ENCODE data around the gene OBP2A.
"Not testable (repeated sequence)": the region's sequence is repeated elsewhere in the genome, so short reads cannot be mapped to it uniquely, and the experiment has no call there.

Gene OBP2A

GRCh38 chr9:135536216-135536615, 9.7 kb upstream of the OBP2A start:
- no peak for DNase-seq (ENCODE audit: low spot score)
- TF ChIP-seq CTCF (IDR thresholded peaks at IDR 0.05; ENCODE audit: extremely low read depth, missing control alignments) = no peak

DNA sequence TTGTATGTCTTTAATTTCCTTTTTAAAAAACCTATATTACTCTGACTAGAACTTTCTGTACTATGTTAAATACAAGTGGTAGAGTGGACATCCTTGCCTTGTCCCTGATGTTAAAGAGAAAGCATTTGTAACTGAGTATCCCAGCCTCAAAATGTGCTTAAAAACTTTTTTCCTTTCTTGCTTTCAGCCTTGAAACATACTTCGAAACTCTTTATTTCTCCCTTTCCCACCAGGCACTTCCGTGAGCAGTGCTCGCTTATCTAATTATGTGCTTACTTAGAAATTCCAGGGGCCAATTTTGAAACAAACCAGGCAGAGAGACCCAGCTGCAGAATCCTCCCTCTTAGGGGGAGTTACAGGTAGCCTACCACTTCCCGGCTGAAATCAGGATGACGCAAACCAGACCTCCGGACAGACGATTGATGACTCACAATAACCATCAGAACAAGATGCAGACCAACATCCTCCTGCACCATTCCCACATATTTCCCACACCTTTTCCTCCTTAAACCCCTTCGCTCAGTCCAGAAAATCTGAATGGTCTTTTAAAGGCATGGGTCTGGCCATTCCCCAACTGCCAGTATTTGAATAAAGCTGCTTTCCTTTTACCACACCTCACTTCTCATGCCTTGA, 2.5 kb upstream of the OBP2A start:
- DNase-seq (ENCODE audit: low spot score) = not testable (repeated sequence)

GRCh38 chr9:135544981-135545635, 818 bp upstream of the OBP2A start:
- TF ChIP-seq CTCF (IDR thresholded peaks at IDR 0.05; ENCODE audit: extremely low read depth, missing control alignments) = no peak
- no peak for DNase-seq (ENCODE audit: low spot score)

DNA sequence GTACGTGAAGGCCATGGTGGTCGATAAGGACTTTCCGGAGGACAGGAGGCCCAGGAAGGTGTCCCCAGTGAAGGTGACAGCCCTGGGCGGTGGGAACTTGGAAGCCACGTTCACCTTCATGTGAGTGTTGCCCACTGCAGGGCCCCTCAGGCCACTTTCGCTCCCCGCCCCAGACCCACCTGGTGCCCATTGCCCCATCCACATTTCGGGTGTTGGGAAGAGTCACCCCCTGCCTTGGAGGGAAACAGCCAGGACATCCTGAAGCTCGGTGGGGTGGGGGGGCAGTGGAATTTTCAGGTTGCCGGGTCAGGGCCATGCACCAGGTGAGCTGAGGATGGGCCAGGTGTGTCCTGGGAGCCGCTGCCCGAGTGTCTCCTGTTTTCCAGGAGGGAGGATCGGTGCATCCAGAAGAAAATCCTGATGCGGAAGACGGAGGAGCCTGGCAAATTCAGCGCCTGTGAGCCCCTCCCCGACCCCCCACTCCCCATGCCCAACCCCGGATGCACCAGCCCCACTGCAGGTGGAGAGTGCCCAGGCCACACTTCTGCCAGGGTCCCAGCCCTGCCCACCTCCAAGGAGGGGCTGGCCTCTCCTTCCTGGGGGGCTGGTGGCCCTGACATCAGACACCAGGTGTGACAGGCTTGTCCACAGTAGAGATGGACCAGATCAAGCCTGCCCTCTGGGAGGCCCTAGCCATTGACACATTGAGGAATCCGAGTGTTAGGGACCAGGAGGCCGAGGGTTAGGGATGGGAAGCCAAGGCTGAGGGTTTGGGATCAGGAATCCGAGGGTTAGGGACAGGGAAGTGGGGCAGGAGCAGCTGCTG, 1.1 kb downstream of the OBP2A start:
- DNase-seq (ENCODE audit: low spot score) = not testable (repeated sequence)

DNA sequence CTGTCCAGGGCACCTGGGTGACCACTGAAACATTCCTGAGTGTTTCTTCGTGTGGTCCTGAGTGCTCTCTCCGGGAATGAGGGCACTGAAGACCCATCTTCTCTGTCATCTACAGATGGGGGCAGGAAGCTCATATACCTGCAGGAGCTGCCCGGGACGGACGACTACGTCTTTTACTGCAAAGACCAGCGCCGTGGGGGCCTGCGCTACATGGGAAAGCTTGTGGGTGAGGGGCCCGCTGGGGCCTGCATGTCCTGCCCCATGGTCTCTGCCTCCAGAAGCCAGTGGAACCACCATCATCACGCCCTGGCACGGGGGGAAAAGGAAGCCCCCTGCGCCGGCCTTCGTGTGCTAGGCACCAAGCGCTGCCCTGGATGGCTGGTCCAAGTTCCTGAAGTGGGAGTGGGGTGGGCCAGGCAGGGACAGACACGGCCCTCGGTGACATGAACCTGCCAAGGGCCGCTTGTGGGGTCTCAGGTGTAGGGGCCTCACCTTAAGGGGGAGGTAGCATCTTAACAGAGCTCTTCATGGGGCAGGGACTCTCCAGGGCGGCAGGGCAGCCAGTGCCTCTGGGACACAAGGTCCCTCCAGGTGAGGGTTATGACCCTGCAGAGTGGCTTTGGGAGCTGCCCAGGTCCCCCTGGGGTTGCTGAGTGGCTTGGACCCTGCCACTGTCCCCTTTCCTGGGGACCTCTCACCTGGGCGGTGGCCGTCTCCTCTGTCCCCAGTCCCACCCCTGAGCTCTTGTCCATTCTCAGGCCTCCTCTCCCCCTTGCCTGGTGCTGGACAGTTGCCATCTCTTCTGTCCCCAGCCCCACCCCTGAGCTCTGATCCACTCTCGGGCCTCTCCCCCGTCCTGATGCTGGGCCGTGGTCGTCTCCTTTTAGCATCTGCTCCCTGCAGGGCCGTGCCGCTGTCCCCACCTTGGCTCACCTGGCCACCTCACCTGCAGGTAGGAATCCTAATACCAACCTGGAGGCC, 2.1 kb downstream of the OBP2A start:
- no peak for TF ChIP-seq CTCF (IDR thresholded peaks at IDR 0.05; ENCODE audit: extremely low read depth, missing control alignments)
- no peak for DNase-seq (ENCODE audit: low spot score)

- not testable (repeated sequence) for DNase-seq (ENCODE audit: low spot score)
Measured at GRCh38 chr9:135549478-135550343, 3.8 kb downstream of the OBP2A start.

GRCh38 chr9:135550344-135550918, 4.5 kb downstream of the OBP2A start:
- TF ChIP-seq CTCF (IDR thresholded peaks at IDR 0.05; ENCODE audit: extremely low read depth, missing control alignments) = no peak
- no peak for DNase-seq (ENCODE audit: low spot score)

- TF ChIP-seq CTCF (IDR thresholded peaks at IDR 0.05; ENCODE audit: extremely low read depth, missing control alignments) = no peak
- no peak for DNase-seq (ENCODE audit: low spot score)
Measured at GRCh38 chr9:135551031-135551430, 5.1 kb downstream of the OBP2A start.

Measured in GM20000 (cell line).